HL-60 (cell line): ENCODE data around the gene SH3RF2.

Experiments
- DNase-seq, 2 experiments: peaks; one replicate each; pipeline ENCODE4 v3.0.0-alpha.2; 2010 to 2020; ENCODE audit warnings: low read depth in 1 of 2, low spot score in 1 of 2
- H3K27ac ChIP-seq: fragments of 250-450 bp; sonication (Bioruptor Pico); replicated peaks from 2 replicates; pipeline ENCODE4 v1.5.1; 2020; ENCODE audit warnings: mild to moderate bottlenecking, moderate library complexity
- H3K27me3 ChIP-seq: fragments of 250-450 bp; sonication (Bioruptor Pico); 2 replicates; pipeline ENCODE4 v1.5.1; 2021; ENCODE audit warnings: mild to moderate bottlenecking, moderate library complexity; ENCODE audit not compliant: insufficient read depth, poor library complexity, severe bottlenecking
- H3K4me3 ChIP-seq: replicated peaks from 2 replicates; pipeline ENCODE4 v1.5.1; 2011; ENCODE audit warnings: mild to moderate bottlenecking, control low read depth, low read length; ENCODE audit not compliant: insufficient read depth
- CTCF ChIP-seq: IDR thresholded peaks from one replicate; pipeline ENCODE4 v1.5.1; 2011; ENCODE audit warnings: low read length, control low read depth, inconsistent platforms; ENCODE audit not compliant: insufficient read depth
- GABPA ChIP-seq: IDR thresholded peaks from 2 replicates; pipeline ENCODE4 v1.6.1; 2012; ENCODE audit warnings: low read depth
- POLR2AphosphoS5 ChIP-seq: IDR thresholded peaks from 2 replicates; pipeline ENCODE4 v1.6.1; 2012; ENCODE audit warnings: low read depth
- REST ChIP-seq: IDR thresholded peaks from 2 replicates; pipeline ENCODE4 v1.6.1; 2012; ENCODE audit warnings: low read depth; ENCODE audit not compliant: insufficient replicate concordance
- SPI1 ChIP-seq: IDR thresholded peaks from 2 replicates; pipeline ENCODE4 v1.6.1; 2012; ENCODE audit warnings: low read depth, mild to moderate bottlenecking, borderline replicate concordance

SH3RF2 gene

GRCh38 chr5:146032911-146033310 lies 96.5 kb downstream of the SH3RF2 start:
- Histone ChIP-seq H3K27me3 (no peaks in the 10 kb centered on the region), H3K27ac (no peak overlapping the region), H3K4me3 (no peak overlapping the region)
- no peak for DNase-seq
- TF ChIP-seq CTCF: no peak
- TF ChIP-seq SPI1: no peak
- no peak for TF ChIP-seq GABPA
- no peak for TF ChIP-seq REST
- TF ChIP-seq POLR2AphosphoS5: no peak

GRCh38 chr5:146034127-146034526 lies 97.7 kb downstream of the SH3RF2 start:
- no peak for DNase-seq
- no peak overlapping the region for H3K4me3 ChIP-seq
- H3K27ac ChIP-seq: no peak overlapping the region
- TF ChIP-seq CTCF (no peak), GABPA (no peak), REST (no peak), SPI1 (no peak), POLR2AphosphoS5 (no peak)
- H3K27me3 ChIP-seq: no peaks in the 10 kb centered on the region

- H3K27ac ChIP-seq: no peak overlapping the region
- no peak for TF ChIP-seq CTCF
- no peak for TF ChIP-seq GABPA
- no peak for TF ChIP-seq SPI1
- no peak for TF ChIP-seq REST
- TF ChIP-seq POLR2AphosphoS5: no peak
- H3K27me3 ChIP-seq: no peaks in the 10 kb centered on the region
- no peak overlapping the region for H3K4me3 ChIP-seq
- no peak for DNase-seq
Observed at GRCh38 chr5:146034605-146035004, 98.2 kb downstream of the SH3RF2 start.
